Thyroid gland (tissue), 4 donors: ENCODE measurements around the gene NRSN2. TPM values are rescaled to one million over a fixed set of nuclear protein-coding genes. Genes with fewer than 3 reads are reported as not detected.

ENCODE experiments used
- DNase-seq, 2 donors: peaks; one replicate each; pipeline ENCODE4 v3.0.0-alpha.2; 2019
- H3K27ac ChIP-seq, 3 donors: fragments of 200-600 bp; sonication (generic); 1 replicate in 2 of 3; 2 replicates in 1 of 3; pipeline ENCODE4 v1.5.1; 2016 to 2019; ENCODE audit warnings: mild to moderate bottlenecking in 1 of 3, moderate library complexity in 1 of 3
- H3K27me3 ChIP-seq: fragments of 200-600 bp; sonication (generic); one replicate; pipeline ENCODE4 v1.5.1; 2019
- H3K36me3 ChIP-seq, 2 donors: fragments of 200-600 bp; sonication (generic); one replicate each; pipeline ENCODE4 v1.5.1; 2016 to 2019
- H3K4me1 ChIP-seq, 2 donors: fragments of 200-600 bp; sonication (generic); one replicate each; pipeline ENCODE4 v1.5.1; 2017 to 2019
- H3K4me3 ChIP-seq, 3 donors: fragments of 200-600 bp; sonication (generic); replicated peaks in 1 of 3; 1 replicate in 2 of 3; 2 replicates in 1 of 3; pipeline ENCODE4 v1.5.1; 2016; ENCODE audit warnings: mild to moderate bottlenecking in 1 of 3
- H3K9me3 ChIP-seq: fragments of 200-600 bp; sonication (generic); one replicate; pipeline ENCODE4 v1.5.1; 2017
- POLR2A ChIP-seq, 2 donors: fragments of 450-650 bp; IDR thresholded peaks; one replicate each; pipeline ENCODE4 v1.6.1; 2017; ENCODE audit warnings: antibody characterized with exemption in 2 of 2, mild to moderate bottlenecking in 2 of 2, moderate library complexity in 1 of 2
- WGBS, 2 donors: methylation state at CpG; one replicate each; pipeline ENCODE4 v1.1.5; 2017; 5-methylcytosine and 5-hydroxymethylcytosine counted together
- intact Hi-C: fragments of 100-400 bp; cut with DNase I; formaldehyde crosslinking; loops from one replicate; pipeline ENCODE4 v1.15.1; 2023
- total RNA-seq, 4 donors: library from RNA; depleted of rRNA; stranded (reverse); fragments of >200 nt; gene quantifications; one replicate each; pipeline ENCODE4 v1.2.3, GENCODE V29; 2016
- TF ChIP-seq, protein P1 (sequence below), 6 experiments: fragments of 200-600 bp in 3 of 6; fragments of 450-650 bp in 3 of 6; sonication (generic) in 3 of 6; IDR thresholded peaks; one replicate each; pipeline ENCODE4 v1.5.1; 2016 to 2019; ENCODE audit warnings: antibody characterized with exemption in 6 of 6, mild to moderate bottlenecking in 2 of 6, inconsistent platforms in 1 of 6, moderate library complexity in 1 of 6

Gene NRSN2
- total RNA-seq, 4 donors from 2014 or later: 29.8 to 56.7 (median 42.4) TPM

DNA sequence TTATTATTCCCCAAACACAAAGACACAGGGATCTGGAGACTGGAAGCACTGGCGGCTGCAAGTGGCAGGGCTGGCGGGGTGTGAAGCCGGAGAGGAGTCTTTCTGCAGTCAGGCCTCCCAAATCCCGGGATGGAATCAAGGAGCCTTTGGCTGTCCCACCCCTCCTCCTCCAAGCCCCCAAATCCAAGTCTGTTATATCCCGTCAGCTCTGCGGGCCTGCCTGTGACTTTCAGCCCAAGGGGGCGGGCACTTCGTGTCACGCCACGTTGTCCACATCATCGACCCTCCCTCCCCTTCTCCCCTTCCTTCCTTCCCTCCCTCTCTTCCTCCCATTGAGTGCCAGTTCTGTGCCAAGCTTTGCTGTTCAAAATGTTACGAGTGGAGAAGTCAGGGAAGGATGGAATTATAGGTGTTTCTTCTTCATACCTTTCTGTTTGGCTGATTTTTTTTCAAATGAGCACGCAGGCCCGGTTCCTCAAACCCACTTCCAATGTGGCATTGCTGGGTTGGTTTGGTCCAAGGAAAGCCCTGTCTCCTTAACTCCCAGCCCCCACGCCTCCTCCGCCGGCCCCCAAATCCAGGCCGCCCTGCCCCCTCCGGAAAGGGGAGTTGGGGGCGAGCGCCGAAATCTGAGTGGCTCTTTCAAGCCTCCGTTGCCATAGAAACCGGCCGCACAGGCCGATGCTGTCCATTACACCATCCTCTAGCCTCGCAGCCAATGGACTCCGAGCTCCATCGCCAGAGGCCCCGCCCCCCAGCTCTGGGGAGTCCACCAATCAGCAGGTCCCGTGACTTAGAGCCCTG lies 36.9 kb upstream of the NRSN2 start:
- Histone ChIP-seq H3K36me3 (no peaks in the 10 kb centered on the region), H3K9me3 (no peaks in the 10 kb centered on the region), H3K4me1 (peaks cover 0 to 8% of the 10 kb centered on the region in 2 donors), H3K27ac (peak overlapping the region; percentile 71 to 89 (median 80)), H3K27me3 (no peaks in the 10 kb centered on the region), H3K4me3 (peak overlapping the region in 1 of 3 donors; percentile 24)
- 1 to 3% methylated on average over 30 to 31 of the region's 31 CpGs for WGBS, 2 donors
- peak; percentile 99 to 100 for DNase-seq
- TF ChIP-seq, protein P1, sequence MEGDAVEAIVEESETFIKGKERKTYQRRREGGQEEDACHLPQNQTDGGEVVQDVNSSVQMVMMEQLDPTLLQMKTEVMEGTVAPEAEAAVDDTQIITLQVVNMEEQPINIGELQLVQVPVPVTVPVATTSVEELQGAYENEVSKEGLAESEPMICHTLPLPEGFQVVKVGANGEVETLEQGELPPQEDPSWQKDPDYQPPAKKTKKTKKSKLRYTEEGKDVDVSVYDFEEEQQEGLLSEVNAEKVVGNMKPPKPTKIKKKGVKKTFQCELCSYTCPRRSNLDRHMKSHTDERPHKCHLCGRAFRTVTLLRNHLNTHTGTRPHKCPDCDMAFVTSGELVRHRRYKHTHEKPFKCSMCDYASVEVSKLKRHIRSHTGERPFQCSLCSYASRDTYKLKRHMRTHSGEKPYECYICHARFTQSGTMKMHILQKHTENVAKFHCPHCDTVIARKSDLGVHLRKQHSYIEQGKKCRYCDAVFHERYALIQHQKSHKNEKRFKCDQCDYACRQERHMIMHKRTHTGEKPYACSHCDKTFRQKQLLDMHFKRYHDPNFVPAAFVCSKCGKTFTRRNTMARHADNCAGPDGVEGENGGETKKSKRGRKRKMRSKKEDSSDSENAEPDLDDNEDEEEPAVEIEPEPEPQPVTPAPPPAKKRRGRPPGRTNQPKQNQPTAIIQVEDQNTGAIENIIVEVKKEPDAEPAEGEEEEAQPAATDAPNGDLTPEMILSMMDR (IDR thresholded peaks at IDR 0.05): no peak
- TF ChIP-seq POLR2A (IDR thresholded peaks at IDR 0.05): peak in 1 of 2 donors; percentile 78
- intact Hi-C loops: no loop called here

GRCh38 chr20:310645-311044 lies 36.3 kb upstream of the NRSN2 start:
- TF ChIP-seq, protein P1 (IDR thresholded peaks at IDR 0.05): no peak
- no peak for TF ChIP-seq POLR2A (IDR thresholded peaks at IDR 0.05)
- no peak for DNase-seq
- WGBS, 2 donors: 7 to 8% methylated on average over 7 of the region's 7 CpGs
- no peaks in the 10 kb centered on the region for H3K27me3 ChIP-seq
- peaks cover 0 to 8% of the 10 kb centered on the region in 2 donors for H3K4me1 ChIP-seq
- H3K27ac ChIP-seq: peak overlapping the region; percentile 75 to 85 (median 80)
- H3K4me3 ChIP-seq: no peak overlapping the region
- no peaks in the 10 kb centered on the region for H3K36me3 ChIP-seq
- intact Hi-C loops: no loop called here
- H3K9me3 ChIP-seq: no peaks in the 10 kb centered on the region

DNA sequence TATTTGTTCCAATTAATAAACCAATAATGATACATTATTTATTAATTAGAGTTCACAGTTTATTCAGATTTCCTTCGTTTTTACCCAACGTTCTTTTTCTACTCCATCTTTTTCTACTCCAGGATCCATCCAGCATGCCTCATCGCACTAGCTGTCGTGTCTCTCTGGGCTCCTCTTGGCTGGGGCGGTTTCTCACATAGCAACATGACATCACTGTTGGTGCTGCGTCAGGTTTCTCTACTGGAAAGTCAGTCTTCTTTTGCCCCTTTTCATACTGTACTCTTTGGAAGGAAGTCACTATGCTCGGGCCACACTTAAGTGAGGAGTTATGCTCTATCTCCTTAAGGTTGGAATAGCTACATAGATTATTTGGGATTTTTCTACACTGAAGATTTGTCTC lies 35.3 kb upstream of the NRSN2 start:
- Histone ChIP-seq H3K36me3 (no peaks in the 10 kb centered on the region), H3K27ac (no peak overlapping the region), H3K27me3 (no peaks in the 10 kb centered on the region), H3K4me3 (no peak overlapping the region), H3K9me3 (no peaks in the 10 kb centered on the region), H3K4me1 (peaks cover 0 to 8% of the 10 kb centered on the region in 2 donors)
- intact Hi-C loops: no loop called here
- no peak for DNase-seq
- 88 to 90% methylated on average over 7 of the region's 7 CpGs for WGBS, 2 donors
- TF ChIP-seq, protein P1 (IDR thresholded peaks at IDR 0.05): no peak
- no peak for TF ChIP-seq POLR2A (IDR thresholded peaks at IDR 0.05)

- 90 to 93% methylated on average over 8 of the region's 8 CpGs for WGBS, 2 donors
- Histone ChIP-seq H3K9me3 (no peaks in the 10 kb centered on the region), H3K4me3 (no peak overlapping the region), H3K27ac (no peak overlapping the region), H3K4me1 (peaks cover 0 to 8% of the 10 kb centered on the region in 2 donors), H3K36me3 (no peaks in the 10 kb centered on the region), H3K27me3 (no peaks in the 10 kb centered on the region)
- intact Hi-C loops: no loop called here
- TF ChIP-seq, protein P1 (IDR thresholded peaks at IDR 0.05): no peak
- no peak for TF ChIP-seq POLR2A (IDR thresholded peaks at IDR 0.05)
- DNase-seq: no peak
These were observed 34.8 kb upstream of the NRSN2 start for GRCh38 chr20:312067-312466.

DNA sequence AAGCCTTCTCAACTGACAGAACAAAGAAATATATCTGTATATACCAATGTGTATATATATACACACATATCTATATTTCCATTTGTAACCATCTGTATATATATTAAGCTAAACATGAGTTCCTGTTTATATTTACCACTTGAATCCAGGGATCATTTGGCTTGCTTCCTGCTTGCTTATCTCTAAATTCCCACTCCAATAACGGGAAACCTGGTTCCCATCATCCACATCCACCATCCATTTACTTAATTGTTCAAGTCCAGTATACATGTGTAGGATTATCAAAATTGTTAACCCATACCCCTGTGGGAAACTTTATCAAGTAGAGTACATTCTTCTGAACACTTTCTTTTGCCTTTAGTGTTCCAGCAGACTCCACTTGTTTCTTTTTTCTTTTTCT lies 34.0 kb upstream of the NRSN2 start:
- Histone ChIP-seq H3K9me3 (no peaks in the 10 kb centered on the region), H3K27ac (no peak overlapping the region), H3K27me3 (no peaks in the 10 kb centered on the region), H3K4me1 (peaks cover 0 to 8% of the 10 kb centered on the region in 2 donors), H3K4me3 (no peak overlapping the region), H3K36me3 (no peaks in the 10 kb centered on the region)
- intact Hi-C loops: no loop called here
- no peak for TF ChIP-seq POLR2A (IDR thresholded peaks at IDR 0.05)
- TF ChIP-seq, protein P1 (IDR thresholded peaks at IDR 0.05): no peak
- DNase-seq: no peak
- 78 to 91% methylated on average over 1 of the region's 1 CpG for WGBS, 2 donors
